Neuronal stem cell (in vitro differentiated cells): ENCODE measurements around the gene ADARB1.

Experiments used
- DNase-seq: peaks from one replicate; pipeline ENCODE4 v3.0.0-alpha.2; 2013; ENCODE audit warnings: low spot score
- H2AFZ ChIP-seq: one replicate; pipeline ENCODE4 v1.6.1; 2013; ENCODE audit warnings: mild to moderate bottlenecking, low read length, inconsistent platforms
- H2AK5ac ChIP-seq: 2 replicates; pipeline ENCODE4 v1.6.1; 2013; ENCODE audit warnings: low read depth, mild to moderate bottlenecking, inconsistent platforms, low read length, moderate library complexity, mixed read lengths
- H2BK120ac ChIP-seq: 2 replicates; pipeline ENCODE4 v1.6.1; 2013; ENCODE audit warnings: low read depth, mild to moderate bottlenecking, inconsistent platforms, low read length, moderate library complexity, mixed read lengths
- H2BK12ac ChIP-seq: one replicate; pipeline ENCODE4 v1.6.1; 2013; ENCODE audit warnings: low read length, inconsistent platforms
- H2BK15ac ChIP-seq: 2 replicates; pipeline ENCODE4 v1.6.1; 2013; ENCODE audit warnings: mild to moderate bottlenecking, low read length, inconsistent platforms, mixed read lengths
- H2BK5ac ChIP-seq: one replicate; pipeline ENCODE4 v1.6.1; 2013; ENCODE audit warnings: inconsistent platforms, mild to moderate bottlenecking, low read length, moderate library complexity
- H3K14ac ChIP-seq: one replicate; pipeline ENCODE4 v1.6.1; 2013; ENCODE audit warnings: low read length, inconsistent platforms
- H3K18ac ChIP-seq: 2 replicates; pipeline ENCODE4 v1.6.1; 2013; ENCODE audit warnings: low read length, inconsistent platforms
- H3K23ac ChIP-seq: 2 replicates; pipeline ENCODE4 v1.6.1; 2013; ENCODE audit warnings: low read depth, mild to moderate bottlenecking, mixed read lengths, low read length, inconsistent platforms; ENCODE audit not compliant: poor library complexity
- H3K27ac ChIP-seq: replicated peaks from 3 replicates; pipeline ENCODE4 v1.5.1; 2013; ENCODE audit warnings: low read length, inconsistent platforms
- H3K27me3 ChIP-seq, 3 experiments: 2 replicates each; pipeline ENCODE4 v1.6.1; 2013; ENCODE audit warnings: low read length in 3 of 3, mild to moderate bottlenecking in 2 of 3, inconsistent platforms in 1 of 3, low read depth in 1 of 3, mixed read lengths in 1 of 3, moderate library complexity in 1 of 3; ENCODE audit not compliant: control insufficient read depth in 3 of 3, insufficient read depth in 3 of 3
- H3K36me3 ChIP-seq, 2 donors: replicated peaks in 1 of 2; 2 replicates each; pipeline ENCODE4 v1.6.1; 2013; ENCODE audit warnings: low read length in 2 of 2; ENCODE audit not compliant: control insufficient read depth in 2 of 2, insufficient read depth in 2 of 2
- H3K4ac ChIP-seq: 2 replicates; pipeline ENCODE4 v1.6.1; 2013; ENCODE audit warnings: inconsistent platforms, mild to moderate bottlenecking, low read length, moderate library complexity
- H3K4me1 ChIP-seq, 2 donors: 1 replicate in 1 of 2; 2 replicates in 1 of 2; pipeline ENCODE4 v1.6.1; 2013; ENCODE audit warnings: low read length in 2 of 2, low read depth in 1 of 2; ENCODE audit not compliant: control insufficient read depth in 2 of 2, insufficient read depth in 1 of 2
- H3K4me2 ChIP-seq: one replicate; pipeline ENCODE4 v1.6.1; 2013; ENCODE audit warnings: mild to moderate bottlenecking, low read length, inconsistent platforms; ENCODE audit not compliant: insufficient read depth, poor library complexity, severe bottlenecking
- H3K4me3 ChIP-seq, 2 donors: 2 replicates each; pipeline ENCODE4 v1.5.1; 2013; ENCODE audit warnings: low read length in 2 of 2, mild to moderate bottlenecking in 2 of 2, inconsistent platforms in 1 of 2, moderate library complexity in 1 of 2
- H3K79me1 ChIP-seq: one replicate; pipeline ENCODE4 v1.6.1; 2013; ENCODE audit warnings: low read depth, mild to moderate bottlenecking, inconsistent platforms, low read length, moderate library complexity
- H3K9ac ChIP-seq: one replicate; pipeline ENCODE4 v1.6.1; 2013; ENCODE audit warnings: mild to moderate bottlenecking, low read depth, low read length, inconsistent platforms; ENCODE audit not compliant: poor library complexity
- H3K9me3 ChIP-seq, 2 donors: replicated peaks in 1 of 2; 2 replicates each; pipeline versions ENCODE3 to v1.6.1; 2013; ENCODE audit warnings: low read length in 2 of 2, mild to moderate bottlenecking in 2 of 2, inconsistent platforms in 1 of 2, low read depth in 1 of 2, mixed read lengths in 1 of 2, moderate library complexity in 1 of 2; ENCODE audit not compliant: control insufficient read depth in 2 of 2, insufficient read depth in 1 of 2
- H4K8ac ChIP-seq: one replicate; pipeline ENCODE4 v1.6.1; 2013; ENCODE audit warnings: low read depth, mild to moderate bottlenecking, inconsistent platforms, low read length, moderate library complexity
- H4K91ac ChIP-seq: one replicate; pipeline ENCODE4 v1.6.1; 2013; ENCODE audit warnings: low read length, low read depth, mild to moderate bottlenecking, inconsistent platforms; ENCODE audit not compliant: poor library complexity
- WGBS, 2 donors: extraction: QIAGEN DNeasy Blood & Tissue Kit; methylation state at CpG; one replicate each; pipeline ENCODE4 v1.1.7; 2013; ENCODE audit warnings: missing lambda C conversion rate in 2 of 2, mixed read lengths in 1 of 2; ENCODE audit not compliant: insufficient read length in 2 of 2, insufficient replicate concordance in 1 of 2; ENCODE audit errors: extremely low coverage in 2 of 2; 5-methylcytosine and 5-hydroxymethylcytosine counted together

ADARB1 gene

DNA sequence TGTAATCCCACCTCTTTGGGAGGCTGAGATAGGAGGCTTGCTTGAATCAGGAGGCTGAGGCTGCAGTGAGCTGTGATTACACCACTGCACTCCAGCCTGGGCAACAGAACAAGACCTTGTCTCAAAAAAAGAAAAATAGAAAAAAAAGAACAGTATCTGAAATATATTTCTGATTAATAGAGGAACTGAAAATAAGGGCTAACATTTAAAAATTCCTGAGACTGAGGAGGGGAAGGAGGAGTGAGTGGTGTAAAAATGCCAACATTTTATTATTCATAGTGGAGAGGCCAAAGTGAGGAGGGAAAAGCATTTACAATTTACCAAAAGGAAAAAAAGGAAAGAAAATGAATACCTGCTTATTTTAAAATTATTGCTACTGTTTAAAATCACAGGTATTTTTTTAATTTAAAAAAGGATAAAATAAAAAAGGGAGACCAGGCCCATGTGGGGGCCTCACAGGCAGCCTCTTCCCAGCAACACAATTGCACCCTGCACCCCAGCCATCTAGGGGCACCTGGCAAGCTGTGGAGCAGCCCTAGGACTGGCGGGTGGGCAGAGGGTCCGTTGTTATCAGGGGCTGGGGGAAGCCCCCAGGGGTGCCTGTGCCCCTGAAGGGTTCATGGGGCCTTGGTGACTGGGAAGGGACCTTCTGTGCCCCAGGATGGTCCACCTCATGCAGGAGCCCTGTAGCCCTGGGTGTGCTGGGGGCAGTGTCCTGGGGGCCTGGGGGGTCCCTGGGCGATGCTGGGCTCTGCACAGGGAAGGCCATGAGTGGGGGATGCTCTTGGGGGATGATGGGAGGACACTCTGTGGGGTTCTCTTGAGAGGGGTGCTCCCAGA lies 34.8 kb upstream of the ADARB1 start:
- Histone ChIP-seq H2BK5ac (no peak overlapping the region), H3K27me3 (peaks cover 0 to 52% (median 0%) of the 10 kb centered on the region in 3 experiments), H3K9ac (no peak overlapping the region), H3K4me1 (peaks cover 0 to 4% of the 10 kb centered on the region in 2 donors), H4K8ac (no peak overlapping the region), H3K23ac (no peak overlapping the region), H3K14ac (no peak overlapping the region), H3K79me1 (no peaks in the 10 kb centered on the region), H3K4ac (no peak overlapping the region), H2BK12ac (no peak overlapping the region), H2AFZ (no peak overlapping the region), H3K18ac (peak overlapping the region; percentile 27), H2BK120ac (no peak overlapping the region), H3K9me3 (peaks cover 2 to 7% of the 10 kb centered on the region in 2 donors), H2BK15ac (peak overlapping the region; percentile 60), H3K36me3 (no peaks in the 10 kb centered on the region), H4K91ac (no peak overlapping the region), H3K4me3 (no peak overlapping the region), H3K4me2 (no peak overlapping the region), H2AK5ac (peak overlapping the region; percentile 78), H3K27ac (no peak overlapping the region)
- DNase-seq = no peak
- WGBS, 2 donors = no CpG with 5 or more reads among the region's 3 CpGs

- DNase-seq = no peak
- no peak overlapping the region for H3K27ac ChIP-seq
- no peak overlapping the region for H3K9ac ChIP-seq
- H3K4me1 ChIP-seq = peaks cover 0 to 4% of the 10 kb centered on the region in 2 donors
- peak overlapping the region; percentile 65 for H3K18ac ChIP-seq
- no peaks in the 10 kb centered on the region for H3K79me1 ChIP-seq
- peaks cover 0 to 45% (median 0%) of the 10 kb centered on the region in 3 experiments for H3K27me3 ChIP-seq
- H3K9me3 ChIP-seq = peaks cover 2 to 7% of the 10 kb centered on the region in 2 donors
- no peak overlapping the region for H4K8ac ChIP-seq
- H2BK120ac ChIP-seq = no peak overlapping the region
- H2AFZ ChIP-seq = no peak overlapping the region
- H2AK5ac ChIP-seq = peak overlapping the region; percentile 78
- H2BK15ac ChIP-seq = peak overlapping the region; percentile 50
- H3K4ac ChIP-seq = no peak overlapping the region
- H3K36me3 ChIP-seq = no peaks in the 10 kb centered on the region
- no peak overlapping the region for H3K4me2 ChIP-seq
- H4K91ac ChIP-seq = no peak overlapping the region
- peak overlapping the region; percentile 49 for H2BK12ac ChIP-seq
- peak overlapping the region; percentile 67 for H3K23ac ChIP-seq
- WGBS, 2 donors = no CpG with 5 or more reads among the region's 9 CpGs
- no peak overlapping the region for H3K14ac ChIP-seq
- no peak overlapping the region for H3K4me3 ChIP-seq
- no peak overlapping the region for H2BK5ac ChIP-seq
These were observed 34.1 kb upstream of the ADARB1 start for GRCh38 chr21:45040157-45040711.

DNA sequence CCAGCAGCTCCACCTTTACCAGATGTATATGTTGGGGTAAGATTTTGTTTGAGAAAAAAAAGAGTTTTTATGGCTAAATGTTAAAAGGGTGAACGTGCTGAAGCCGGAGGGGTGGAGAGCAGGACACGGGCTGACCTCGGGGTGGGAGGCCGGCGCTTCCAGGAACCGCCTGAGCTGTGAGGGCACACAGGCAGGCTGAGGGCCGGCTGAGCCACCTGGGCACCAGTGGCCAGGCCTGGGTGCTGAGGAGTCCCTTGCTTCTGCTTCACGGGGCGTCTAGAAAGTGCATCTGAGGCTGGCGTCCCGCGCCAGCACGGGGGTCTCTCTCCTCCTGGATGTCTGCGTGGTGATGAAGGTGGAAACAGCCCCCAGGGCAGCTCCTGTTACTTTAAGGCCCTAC lies 33.6 kb upstream of the ADARB1 start:
- Histone ChIP-seq H3K14ac (no peak overlapping the region), H3K9ac (no peak overlapping the region), H2BK15ac (no peak overlapping the region), H2AFZ (no peak overlapping the region), H4K8ac (no peak overlapping the region), H2BK120ac (peak overlapping the region; percentile 19), H2AK5ac (peak overlapping the region; percentile 88), H2BK5ac (no peak overlapping the region), H2BK12ac (no peak overlapping the region), H3K18ac (peak overlapping the region; percentile 36), H3K36me3 (no peaks in the 10 kb centered on the region), H3K27me3 (peaks cover 0 to 44% (median 0%) of the 10 kb centered on the region in 3 experiments), H3K79me1 (no peaks in the 10 kb centered on the region), H3K4me3 (no peak overlapping the region), H3K9me3 (peaks cover 0 to 9% of the 10 kb centered on the region in 2 donors), H4K91ac (no peak overlapping the region), H3K4me2 (no peak overlapping the region), H3K27ac (no peak overlapping the region), H3K4me1 (peaks cover 0 to 4% of the 10 kb centered on the region in 2 donors), H3K4ac (no peak overlapping the region), H3K23ac (no peak overlapping the region)
- 100% methylated on average over 2 of the region's 15 CpGs; no CpG with 5 or more reads in 1 of the 2 donors for WGBS, 2 donors
- no peak for DNase-seq

- peaks cover 0 to 4% of the 10 kb centered on the region in 2 donors for H3K4me1 ChIP-seq
- H4K8ac ChIP-seq = no peak overlapping the region
- peak overlapping the region; percentile 53 for H2AK5ac ChIP-seq
- no peak overlapping the region for H2BK15ac ChIP-seq
- H3K4me2 ChIP-seq = no peak overlapping the region
- WGBS, 2 donors = no CpG with 5 or more reads among the region's 16 CpGs
- H3K23ac ChIP-seq = no peak overlapping the region
- no peak overlapping the region for H2BK12ac ChIP-seq
- no peaks in the 10 kb centered on the region for H3K36me3 ChIP-seq
- H3K4ac ChIP-seq = no peak overlapping the region
- H2BK120ac ChIP-seq = no peak overlapping the region
- H3K4me3 ChIP-seq = peak overlapping the region in 1 of 2 donors; percentile 46
- H3K14ac ChIP-seq = no peak overlapping the region
- H3K27ac ChIP-seq = no peak overlapping the region
- peaks cover 0 to 44% (median 0%) of the 10 kb centered on the region in 3 experiments for H3K27me3 ChIP-seq
- H3K18ac ChIP-seq = no peak overlapping the region
- H3K9ac ChIP-seq = peak overlapping the region; percentile 61
- no peaks in the 10 kb centered on the region for H3K79me1 ChIP-seq
- no peak for DNase-seq
- peaks cover 0 to 11% of the 10 kb centered on the region in 2 donors for H3K9me3 ChIP-seq
- no peak overlapping the region for H4K91ac ChIP-seq
- no peak overlapping the region for H2BK5ac ChIP-seq
- peak overlapping the region; percentile 38 for H2AFZ ChIP-seq
These were observed 33.0 kb upstream of the ADARB1 start for GRCh38 chr21:45041351-45041805.
